ENCODE results near the gene BOC. TPM values are rescaled to one million over a fixed set of nuclear protein-coding genes. Genes with fewer than 3 reads are reported as not detected.

BOC gene
- total and polyA plus RNA-seq, 2 of the 13 experiments (the other 11 are each of a cell fraction or from before 2014, with no cell fraction given) = 0.04 TPM; not detected in 1

- TF ChIP-seq TMF1 (CRISPR knock-in tag; IDR thresholded peaks at IDR 0.05; ENCODE audit: low read depth) = no peak
- no peak for TF ChIP-seq PAX8 (CRISPR knock-in tag; IDR thresholded peaks at IDR 0.05; ENCODE audit: borderline replicate concordance)
- TF ChIP-seq ARID5B (CRISPR knock-in tag; IDR thresholded peaks at IDR 0.05) = no peak
- no peak for TF ChIP-seq ADNP (CRISPR knock-in tag; IDR thresholded peaks at IDR 0.05)
- no peak for TF ChIP-seq ZC3H13 (CRISPR knock-in tag; IDR thresholded peaks at IDR 0.05)
- TF ChIP-seq TRAFD1 (CRISPR knock-in tag; IDR thresholded peaks at IDR 0.05; ENCODE audit: borderline replicate concordance) = no peak
- TF ChIP-seq ZBTB43 (CRISPR knock-in tag; conservative IDR thresholded peaks at IDR 0.05) = no peak
- TF ChIP-seq THAP7 (CRISPR knock-in tag; IDR thresholded peaks at IDR 0.05) = no peak
Measured at GRCh38 chr3:113218681-113219045, 7.3 kb downstream of the BOC start (continued).

Measured in HepG2 (cell line).